Parathyroid adenoma (tissue), 2 donors: Measurements from ENCODE around the gene CACNB1.
"Not testable (repeated sequence)": the region's sequence is repeated elsewhere in the genome, so short reads cannot be mapped to it uniquely, and the experiment has no call there.

Experiments
- H2AFZ ChIP-seq: fragments of 300-600 bp; sonication (generic); one replicate; pipeline ENCODE4 v1.7.0; 2017; ENCODE audit warnings: antibody characterized with exemption, mild to moderate bottlenecking
- H3K27ac ChIP-seq: fragments of 300-600 bp; sonication (generic); one replicate; pipeline ENCODE4 v1.7.0; 2017
- H3K27me3 ChIP-seq: fragments of 300-600 bp; sonication (generic); one replicate; pipeline ENCODE4 v1.7.0; 2017; ENCODE audit warnings: low read length; ENCODE audit not compliant: control insufficient read depth, insufficient read depth
- H3K36me3 ChIP-seq: fragments of 300-600 bp; sonication (generic); one replicate; pipeline ENCODE4 v1.7.0; 2017; ENCODE audit warnings: low read length; ENCODE audit not compliant: control insufficient read depth, insufficient read depth
- H3K4me1 ChIP-seq: fragments of 300-600 bp; sonication (generic); one replicate; pipeline ENCODE4 v1.7.0; 2017; ENCODE audit warnings: control low read depth
- H3K4me2 ChIP-seq: fragments of 300-600 bp; sonication (generic); one replicate; pipeline ENCODE4 v1.7.0; 2017; ENCODE audit warnings: low read length
- H3K4me3 ChIP-seq: fragments of 300-600 bp; sonication (generic); one replicate; pipeline ENCODE4 v1.7.0; 2017; ENCODE audit warnings: low read depth, low read length
- H3K79me2 ChIP-seq: fragments of 300-600 bp; sonication (generic); one replicate; pipeline ENCODE4 v1.7.0; 2017; ENCODE audit warnings: control low read depth
- H3K9ac ChIP-seq: fragments of 300-600 bp; sonication (generic); one replicate; pipeline ENCODE4 v1.7.0; 2017; ENCODE audit warnings: mild to moderate bottlenecking
- H3K9me3 ChIP-seq: fragments of 300-600 bp; sonication (generic); one replicate; pipeline ENCODE4 v1.7.0; 2017; ENCODE audit warnings: low read length; ENCODE audit not compliant: control insufficient read depth
- CTCF ChIP-seq: fragments of 300-600 bp; sonication (generic); IDR thresholded peaks from one replicate; pipeline ENCODE4 v1.7.0; 2017; ENCODE audit warnings: antibody characterized with exemption, mild to moderate bottlenecking
- donor health status: primary hyperparathyroidism.

CACNB1 gene

GRCh38 chr17:39131616-39132015 is 65.9 kb downstream of the CACNB1 start:
- Histone ChIP-seq H3K27me3 (no peaks in the 10 kb centered on the region), H2AFZ (no peak overlapping the region), H3K4me2 (peak overlapping the region; percentile 3), H3K4me3 (no peak overlapping the region), H3K9me3 (no peaks in the 10 kb centered on the region), H3K4me1 (no peaks in the 10 kb centered on the region), H3K79me2 (no peaks in the 10 kb centered on the region), H3K27ac (no peak overlapping the region), H3K9ac (no peak overlapping the region), H3K36me3 (no peaks in the 10 kb centered on the region)
- no peak for TF ChIP-seq CTCF

- no peak overlapping the region for H3K4me2 ChIP-seq
- no peaks in the 10 kb centered on the region for H3K27me3 ChIP-seq
- H2AFZ ChIP-seq, result no peak overlapping the region
- TF ChIP-seq CTCF, result no peak
- H3K4me1 ChIP-seq, result no peaks in the 10 kb centered on the region
- H3K27ac ChIP-seq, result no peak overlapping the region
- no peak overlapping the region for H3K4me3 ChIP-seq
- H3K79me2 ChIP-seq, result no peaks in the 10 kb centered on the region
- H3K36me3 ChIP-seq, result no peaks in the 10 kb centered on the region
- no peaks in the 10 kb centered on the region for H3K9me3 ChIP-seq
- H3K9ac ChIP-seq, result no peak overlapping the region
Measured at GRCh38 chr17:39130205-39130604, 67.3 kb downstream of the CACNB1 start.

GRCh38 chr17:39129544-39129943 is 67.9 kb downstream of the CACNB1 start:
- H3K9me3 ChIP-seq, H3K36me3 ChIP-seq, H3K27ac ChIP-seq, H2AFZ ChIP-seq, H3K9ac ChIP-seq, H3K4me1 ChIP-seq, H3K4me3 ChIP-seq, H3K79me2 ChIP-seq, H3K27me3 ChIP-seq, H3K4me2 ChIP-seq: not testable (repeated sequence)

- Histone ChIP-seq H3K27ac (no peak overlapping the region), H3K4me1 (no peaks in the 10 kb centered on the region), H3K4me2 (no peak overlapping the region), H3K27me3 (no peaks in the 10 kb centered on the region), H3K4me3 (no peak overlapping the region), H3K9ac (no peak overlapping the region), H3K9me3 (no peaks in the 10 kb centered on the region), H3K36me3 (no peaks in the 10 kb centered on the region), H3K79me2 (no peaks in the 10 kb centered on the region), H2AFZ (no peak overlapping the region)
- no peak for TF ChIP-seq CTCF
Measured at GRCh38 chr17:39126436-39126835, 71.0 kb downstream of the CACNB1 start.

DNA sequence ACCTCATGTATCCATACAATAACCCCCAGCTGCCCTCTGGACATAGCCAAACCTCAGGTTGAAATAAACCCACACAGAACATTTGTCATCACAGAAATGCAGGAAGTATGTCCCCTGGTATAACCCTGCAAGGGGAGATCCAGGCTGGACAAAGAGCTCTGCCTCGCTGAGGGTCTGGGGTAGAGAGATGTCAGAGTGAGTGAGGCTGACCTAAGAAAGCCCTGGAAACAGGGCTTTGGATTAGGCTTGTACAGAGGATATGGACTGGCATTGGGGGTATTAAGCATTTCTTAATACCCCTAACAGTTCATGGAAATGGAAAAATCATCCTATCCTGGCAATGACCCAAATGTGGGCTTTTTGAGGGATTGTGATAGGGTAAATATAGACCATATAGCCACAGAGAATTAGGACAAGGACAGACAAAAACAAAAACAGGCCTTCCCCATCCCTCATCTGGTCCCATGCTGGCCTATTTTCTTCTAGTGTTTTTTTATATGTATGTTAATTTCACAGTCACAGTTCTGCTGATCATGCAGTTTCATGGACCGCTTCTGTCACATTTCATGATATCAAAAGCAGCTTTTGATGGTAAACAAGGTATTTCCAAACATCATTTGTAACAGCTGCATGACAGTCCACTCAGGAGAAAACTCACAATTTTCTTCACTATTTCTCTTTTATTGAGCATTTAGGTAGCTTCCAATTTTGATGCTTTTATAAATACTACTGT is 72.2 kb downstream of the CACNB1 start:
- Histone ChIP-seq H3K4me1 (no peaks in the 10 kb centered on the region), H3K79me2 (no peaks in the 10 kb centered on the region), H3K27ac (no peak overlapping the region), H3K9me3 (no peaks in the 10 kb centered on the region), H3K27me3 (no peaks in the 10 kb centered on the region), H3K4me3 (no peak overlapping the region), H3K4me2 (no peak overlapping the region), H3K9ac (no peak overlapping the region), H3K36me3 (no peaks in the 10 kb centered on the region), H2AFZ (no peak overlapping the region)
- TF ChIP-seq CTCF, result no peak
